Smooth muscle cell (in vitro differentiated cells): ENCODE results near the gene YWHAQ. TPM values are rescaled to one million over a fixed set of nuclear protein-coding genes. Genes with fewer than 3 reads are reported as not detected.
"Not testable (repeated sequence)": the region's sequence is repeated elsewhere in the genome, so short reads cannot be mapped to it uniquely, and the experiment has no call there.

Experiments
- DNase-seq: peaks from one replicate; lab custom pipeline; 2025; ENCODE audit not compliant: unreplicated experiment; lab: John Stamatoyannopoulos, UW
- H2AFZ ChIP-seq: fragments of 200-600 bp; sonication (generic); 2 replicates; pipeline ENCODE4 v1.6.0; 2016; ENCODE audit warnings: antibody characterized with exemption, low read depth, mild to moderate bottlenecking
- H3F3A ChIP-seq: fragments of 200-600 bp; sonication (generic); 2 replicates; pipeline ENCODE4 v1.6.0; 2017; ENCODE audit warnings: antibody characterized with exemption, low read depth
- H3K27ac ChIP-seq: fragments of 200-600 bp; sonication (generic); 2 replicates; pipeline ENCODE4 v1.5.1; 2016; ENCODE audit warnings: low read depth, mild to moderate bottlenecking
- H3K27me3 ChIP-seq: fragments of 200-600 bp; sonication (generic); 2 replicates; pipeline ENCODE4 v1.6.1; 2016; ENCODE audit warnings: low read depth, mild to moderate bottlenecking
- H3K36me3 ChIP-seq: fragments of 200-600 bp; sonication (generic); 2 replicates; pipeline ENCODE4 v1.5.1; 2016; ENCODE audit warnings: low read depth
- H3K4me1 ChIP-seq: fragments of 200-600 bp; sonication (generic); 2 replicates; pipeline ENCODE4 v1.5.1; 2016; ENCODE audit warnings: low read depth
- H3K4me2 ChIP-seq: fragments of 200-600 bp; sonication (generic); 2 replicates; pipeline ENCODE4 v1.6.0; 2016; ENCODE audit warnings: mild to moderate bottlenecking
- H3K4me3 ChIP-seq: fragments of 200-600 bp; sonication (generic); 2 replicates; pipeline ENCODE4 v1.5.1; 2016; ENCODE audit warnings: mild to moderate bottlenecking
- H3K79me2 ChIP-seq: fragments of 200-600 bp; sonication (generic); 2 replicates; pipeline ENCODE4 v1.6.0; 2016; ENCODE audit warnings: low read depth, mild to moderate bottlenecking
- H3K9ac ChIP-seq: fragments of 200-600 bp; sonication (generic); 2 replicates; pipeline ENCODE4 v1.6.0; 2016; ENCODE audit warnings: low read depth
- H3K9me3 ChIP-seq: fragments of 200-600 bp; sonication (generic); replicated peaks from 2 replicates; pipeline ENCODE4 v1.5.1; 2016; ENCODE audit warnings: low read depth
- H4K20me1 ChIP-seq: fragments of 200-600 bp; sonication (generic); 2 replicates; pipeline ENCODE4 v1.6.0; 2016; ENCODE audit warnings: low read depth
- CTCF ChIP-seq: fragments of 200-600 bp; sonication (generic); IDR thresholded peaks from 2 replicates; pipeline ENCODE4 v1.5.1; 2017; ENCODE audit warnings: borderline replicate concordance, mild to moderate bottlenecking, antibody characterized with exemption; ENCODE audit not compliant: insufficient read depth, poor library complexity, severe bottlenecking
- WGBS: methylation state at CpG from one replicate; pipeline ENCODE4 v1.1.7; 2016; ENCODE audit warnings: low lambda C conversion rate; 5-methylcytosine and 5-hydroxymethylcytosine counted together
- polyA plus RNA-seq: library from polyadenylated mRNA; unstranded; fragments of >200 nt; fragmentation: Nextera tagmentation; extraction: Ambion mirVana; gene quantifications from 2 replicates; pipeline ENCODE4 v1.2.1, GENCODE V29; 2016
- total RNA-seq: library from RNA; depleted of rRNA; stranded (reverse); fragments of >200 nt; gene quantifications from 2 replicates; pipeline ENCODE4 v1.2.3, GENCODE V29; 2014

Gene YWHAQ
- total and polyA plus RNA-seq, 2 experiments from 2014 or later = 300 to 417 TPM

GRCh38 chr2:9592699-9593098 lies 38.1 kb downstream of the YWHAQ start:
- 99% methylated on average over 3 of the region's 3 CpGs for WGBS
- Histone ChIP-seq H3K4me1 (peaks cover 5% of the 10 kb centered on the region), H3K4me2 (no peak overlapping the region), H3K4me3 (no peak overlapping the region), H3K36me3 (peaks cover 20% of the 10 kb centered on the region), H2AFZ (no peak overlapping the region), H3K9me3 (no peaks in the 10 kb centered on the region), H4K20me1 (peaks cover 100% of the 10 kb centered on the region), H3K9ac (no peak overlapping the region), H3K79me2 (peaks cover 96% of the 10 kb centered on the region), H3K27me3 (no peaks in the 10 kb centered on the region), H3F3A (no peaks in the 10 kb centered on the region), H3K27ac (no peak overlapping the region)
- no peak for TF ChIP-seq CTCF
- DNase-seq = no peak

- TF ChIP-seq CTCF = no peak
- Histone ChIP-seq H3K9ac (no peak overlapping the region), H3K4me3 (no peak overlapping the region), H3K27me3 (no peaks in the 10 kb centered on the region), H4K20me1 (peaks cover 100% of the 10 kb centered on the region), H3K79me2 (peaks cover 92% of the 10 kb centered on the region), H3K36me3 (peaks cover 34% of the 10 kb centered on the region), H3F3A (no peaks in the 10 kb centered on the region), H3K9me3 (no peaks in the 10 kb centered on the region), H3K4me2 (no peak overlapping the region), H2AFZ (no peak overlapping the region), H3K27ac (no peak overlapping the region), H3K4me1 (peaks cover 5% of the 10 kb centered on the region)
- 95% methylated on average over 3 of the region's 3 CpGs for WGBS
- no peak for DNase-seq
Measured at GRCh38 chr2:9590641-9591040, 40.2 kb downstream of the YWHAQ start.

GRCh38 chr2:9586465-9586864 lies 44.3 kb downstream of the YWHAQ start:
- Histone ChIP-seq H3K4me3 (no peak overlapping the region), H3K4me2 (no peak overlapping the region), H3K9me3 (no peaks in the 10 kb centered on the region), H3F3A (no peaks in the 10 kb centered on the region), H4K20me1 (peaks cover 67% of the 10 kb centered on the region), H3K27me3 (no peaks in the 10 kb centered on the region), H3K36me3 (peaks cover 39% of the 10 kb centered on the region), H3K9ac (no peak overlapping the region), H2AFZ (no peak overlapping the region), H3K27ac (no peak overlapping the region), H3K4me1 (no peaks in the 10 kb centered on the region), H3K79me2 (peaks cover 52% of the 10 kb centered on the region)
- WGBS = 99% methylated on average over 3 of the region's 3 CpGs
- DNase-seq = no peak
- TF ChIP-seq CTCF = no peak

DNA sequence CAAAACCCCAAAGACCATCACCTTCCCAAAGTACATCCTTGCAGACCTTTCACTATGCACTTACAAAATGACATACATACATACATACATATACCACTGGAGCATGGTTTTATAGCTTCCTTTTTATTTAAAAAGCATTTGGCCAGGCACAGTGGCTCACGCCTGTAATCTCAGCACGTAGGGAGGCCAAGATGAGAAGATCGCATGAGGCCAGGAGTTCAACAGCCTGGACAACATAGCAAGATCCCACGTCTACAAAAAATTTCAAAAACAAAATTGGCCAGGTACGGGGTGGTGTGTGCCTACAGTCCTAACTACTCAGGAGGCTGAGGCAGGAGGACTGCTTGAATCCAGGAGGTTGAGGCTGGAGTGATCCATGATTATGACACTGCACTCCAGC lies 45.3 kb downstream of the YWHAQ start:
- no peak for TF ChIP-seq CTCF
- H2AFZ ChIP-seq = no peak overlapping the region
- H3K27me3 ChIP-seq = no peaks in the 10 kb centered on the region
- H3K9me3 ChIP-seq = no peaks in the 10 kb centered on the region
- H3K9ac ChIP-seq = no peak overlapping the region
- WGBS = 98% methylated on average over 5 of the region's 5 CpGs
- H3K27ac ChIP-seq = no peak overlapping the region
- no peaks in the 10 kb centered on the region for H3F3A ChIP-seq
- no peak overlapping the region for H3K4me3 ChIP-seq
- DNase-seq = no peak
- peaks cover 57% of the 10 kb centered on the region for H4K20me1 ChIP-seq
- H3K4me1 ChIP-seq = no peaks in the 10 kb centered on the region
- H3K79me2 ChIP-seq = peaks cover 42% of the 10 kb centered on the region
- no peak overlapping the region for H3K4me2 ChIP-seq
- peaks cover 31% of the 10 kb centered on the region for H3K36me3 ChIP-seq

DNA sequence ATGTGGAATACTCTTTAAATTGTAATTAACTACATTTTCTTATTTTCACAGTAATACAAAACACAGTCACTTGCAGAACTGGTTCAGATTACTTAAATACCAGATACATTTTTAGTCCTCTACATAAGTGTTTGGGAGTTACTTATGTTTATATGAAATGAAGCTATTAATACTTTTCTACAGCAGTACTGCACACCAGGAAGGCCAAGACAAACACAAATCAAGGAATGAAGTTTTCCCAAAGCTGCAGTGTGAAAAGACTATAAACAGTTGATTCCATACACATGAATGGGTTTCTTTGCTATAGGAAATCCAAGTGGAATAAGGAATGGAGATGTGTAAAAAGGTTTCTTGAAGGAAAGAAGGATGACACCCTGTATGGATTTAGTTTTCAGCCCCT lies 45.9 kb downstream of the YWHAQ start:
- H3K4me2 ChIP-seq, H2AFZ ChIP-seq, H3K4me3 ChIP-seq, H3K27me3 ChIP-seq, H3K9ac ChIP-seq, DNase-seq, H3K4me1 ChIP-seq, H3F3A ChIP-seq, H3K9me3 ChIP-seq, H3K27ac ChIP-seq: not testable (repeated sequence)
- Histone ChIP-seq H3K36me3 (peaks cover 26% of the 10 kb centered on the region), H3K79me2 (peaks cover 36% of the 10 kb centered on the region), H4K20me1 (peaks cover 52% of the 10 kb centered on the region)
